Testis (tissue), 2 donors: ENCODE data around the gene PSMD1.

Source experiments
- CTCF ChIP-seq, 3 experiments: fragments of 450-650 bp in 2 of 3; fragments of 200-600 bp in 1 of 3; sonication (generic) in 1 of 3; IDR thresholded peaks; one replicate each; pipeline ENCODE4 v1.5.1; 2016 to 2019; ENCODE audit warnings: antibody characterized with exemption in 3 of 3, mild to moderate bottlenecking in 2 of 3, moderate library complexity in 1 of 3
- POLR2A ChIP-seq: fragments of 450-650 bp; IDR thresholded peaks from one replicate; pipeline ENCODE4 v1.6.1; 2017; ENCODE audit warnings: antibody characterized with exemption, mild to moderate bottlenecking, moderate library complexity

GRCh38 chr2:231124838-231125568 lies 68.3 kb downstream of the PSMD1 start, which contains the start of gene HTR2B:
- TF ChIP-seq POLR2A = no peak
- TF ChIP-seq CTCF (IDR thresholded peaks at IDR 0.05) = no peak
